Measurements from ENCODE around the gene C3orf18.

C3orf18 gene

DNA sequence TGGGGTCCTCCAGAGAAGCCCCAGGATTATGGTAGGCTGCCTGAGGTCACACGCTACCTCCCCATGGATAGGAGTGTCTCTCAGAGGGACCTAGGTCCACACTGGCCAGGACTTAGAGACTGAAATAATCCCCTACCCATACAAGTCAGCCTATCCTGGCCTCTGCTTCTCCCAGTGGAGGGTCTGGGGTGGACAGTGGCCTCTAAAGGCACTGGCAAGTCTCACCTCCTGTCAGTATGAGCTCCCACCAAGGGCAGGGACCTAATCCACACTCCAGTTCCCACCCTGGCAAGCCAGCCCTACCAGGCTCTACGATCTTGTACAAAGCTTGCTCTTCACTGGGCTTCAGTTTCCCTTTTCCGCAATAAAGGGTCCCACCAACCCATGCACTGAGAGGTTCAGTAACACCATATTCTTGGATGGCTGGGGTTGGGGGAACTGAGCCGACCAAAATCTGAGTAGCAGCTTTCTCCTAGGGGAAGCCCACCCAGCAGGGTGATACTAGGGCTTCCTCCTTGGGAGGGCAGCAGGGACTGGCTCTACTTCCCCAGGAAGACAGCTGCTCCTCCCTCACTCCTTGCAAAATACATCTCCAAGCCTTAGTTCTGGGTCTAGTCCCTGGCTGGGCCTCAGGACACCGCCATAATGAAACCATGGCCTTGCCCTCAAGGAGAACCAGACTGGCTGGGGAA is 41.7 kb upstream of the C3orf18 start:
- H3K27ac ChIP-seq: peak overlapping the region; percentile 84
- no peak for DNase-seq (ENCODE audit: low spot score)
- CTCF ChIA-PET: no interaction called here
- POLR2A ChIA-PET (ENCODE audit: low non-redundant PET): no interaction called here
- TF ChIP-seq, protein P1, sequence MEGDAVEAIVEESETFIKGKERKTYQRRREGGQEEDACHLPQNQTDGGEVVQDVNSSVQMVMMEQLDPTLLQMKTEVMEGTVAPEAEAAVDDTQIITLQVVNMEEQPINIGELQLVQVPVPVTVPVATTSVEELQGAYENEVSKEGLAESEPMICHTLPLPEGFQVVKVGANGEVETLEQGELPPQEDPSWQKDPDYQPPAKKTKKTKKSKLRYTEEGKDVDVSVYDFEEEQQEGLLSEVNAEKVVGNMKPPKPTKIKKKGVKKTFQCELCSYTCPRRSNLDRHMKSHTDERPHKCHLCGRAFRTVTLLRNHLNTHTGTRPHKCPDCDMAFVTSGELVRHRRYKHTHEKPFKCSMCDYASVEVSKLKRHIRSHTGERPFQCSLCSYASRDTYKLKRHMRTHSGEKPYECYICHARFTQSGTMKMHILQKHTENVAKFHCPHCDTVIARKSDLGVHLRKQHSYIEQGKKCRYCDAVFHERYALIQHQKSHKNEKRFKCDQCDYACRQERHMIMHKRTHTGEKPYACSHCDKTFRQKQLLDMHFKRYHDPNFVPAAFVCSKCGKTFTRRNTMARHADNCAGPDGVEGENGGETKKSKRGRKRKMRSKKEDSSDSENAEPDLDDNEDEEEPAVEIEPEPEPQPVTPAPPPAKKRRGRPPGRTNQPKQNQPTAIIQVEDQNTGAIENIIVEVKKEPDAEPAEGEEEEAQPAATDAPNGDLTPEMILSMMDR (conservative IDR thresholded peaks at IDR 0.05; ENCODE audit: low read depth): no peak

DNA sequence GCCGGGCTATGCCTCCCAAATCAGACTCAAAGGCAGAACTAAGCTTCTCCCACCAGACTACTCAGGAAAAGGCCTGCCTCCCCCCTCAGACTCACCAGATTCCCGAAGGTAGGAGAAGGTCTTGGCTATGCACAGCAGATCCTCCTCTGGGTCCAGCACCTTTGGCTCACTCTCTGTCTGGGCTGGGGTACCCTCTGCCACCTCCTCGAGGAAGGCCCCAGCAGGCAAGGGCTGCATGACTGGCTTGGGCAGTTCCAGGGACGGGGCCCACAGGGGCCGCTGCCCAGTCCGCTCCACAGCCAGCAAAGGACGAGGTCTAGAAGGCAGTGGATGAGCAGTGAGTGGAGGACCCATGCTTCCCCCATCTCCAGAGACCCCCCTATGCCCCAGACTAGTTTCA is 40.7 kb upstream of the C3orf18 start:
- H3K27ac ChIP-seq: peak overlapping the region; percentile 33
- DNase-seq (ENCODE audit: low spot score): no peak
- POLR2A ChIA-PET (ENCODE audit: low non-redundant PET): no interaction called here
- TF ChIP-seq, protein P1 (conservative IDR thresholded peaks at IDR 0.05; ENCODE audit: low read depth): no peak
- CTCF ChIA-PET: no interaction called here

DNA sequence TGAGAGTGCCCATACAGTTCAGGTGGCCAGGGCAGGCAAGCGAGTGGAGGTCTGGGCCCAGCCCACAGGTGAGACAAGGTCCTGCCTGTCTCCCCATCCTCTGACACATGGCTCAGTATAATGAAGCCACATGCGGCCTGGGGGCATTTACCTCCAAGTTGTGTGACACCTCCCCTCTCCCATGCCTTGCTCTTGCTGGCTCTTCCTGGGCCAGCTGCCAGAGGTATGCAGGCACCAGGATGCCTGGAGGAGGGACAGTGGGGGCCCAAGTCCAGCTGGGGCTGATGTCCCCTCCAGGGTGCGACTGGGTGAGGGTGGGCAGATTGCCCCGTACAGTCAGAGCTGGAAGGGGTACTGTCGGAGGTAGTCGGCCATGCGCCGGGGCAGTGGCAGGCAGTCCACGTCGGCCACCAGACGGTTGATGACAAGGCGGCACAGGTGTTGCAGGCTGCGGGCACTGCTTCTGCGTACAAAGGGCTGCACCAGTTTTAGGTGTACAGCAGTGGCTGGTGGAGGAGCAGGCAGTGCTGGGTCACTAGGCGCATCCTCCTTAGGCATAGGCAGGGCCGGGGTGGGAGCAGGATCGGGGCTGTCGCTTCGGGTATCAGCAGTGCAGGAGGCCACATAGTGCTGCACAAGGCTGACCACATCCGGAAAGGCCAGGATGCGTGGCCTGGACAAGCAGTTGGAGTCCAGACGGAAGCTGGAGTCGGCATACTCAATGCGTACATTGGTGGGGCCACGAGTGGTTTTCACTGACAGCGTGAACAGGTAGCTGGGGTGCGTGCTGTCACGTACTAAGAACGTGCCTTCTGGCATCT is 39.9 kb upstream of the C3orf18 start:
- TF ChIP-seq, protein P1 (conservative IDR thresholded peaks at IDR 0.05; ENCODE audit: low read depth): no peak
- H3K27ac ChIP-seq: peak overlapping the region; percentile 33; the same call in 1 of the 2 replicates
- ChIA-PET POLR2A (ENCODE audit: low non-redundant PET) (no interaction called here), CTCF (no interaction called here)
- no peak for DNase-seq (ENCODE audit: low spot score)

DNA sequence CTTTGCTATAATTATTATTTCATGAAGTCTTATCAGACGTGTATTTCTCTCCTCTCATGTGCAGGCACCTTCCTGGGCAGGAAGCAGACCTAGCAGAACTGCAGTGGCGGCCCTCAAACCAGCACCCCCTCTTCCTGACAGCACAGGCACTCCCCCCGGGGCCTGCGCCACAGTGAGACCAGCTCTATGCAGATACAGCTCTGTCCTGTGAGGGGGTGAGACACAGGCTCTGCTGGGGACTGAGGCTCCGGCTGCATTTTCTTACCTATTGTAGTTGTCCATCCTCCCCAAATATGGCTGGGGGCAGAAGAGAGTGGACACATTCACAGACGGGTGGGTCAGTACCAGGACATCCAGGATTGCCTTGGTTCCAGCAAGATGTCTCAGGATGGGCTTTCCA is 39.0 kb upstream of the C3orf18 start:
- no peak for DNase-seq (ENCODE audit: low spot score)
- POLR2A ChIA-PET (ENCODE audit: low non-redundant PET): no interaction called here
- TF ChIP-seq, protein P1 (conservative IDR thresholded peaks at IDR 0.05; ENCODE audit: low read depth): no peak
- CTCF ChIA-PET: no interaction called here
- H3K27ac ChIP-seq: no peak overlapping the region

DNA sequence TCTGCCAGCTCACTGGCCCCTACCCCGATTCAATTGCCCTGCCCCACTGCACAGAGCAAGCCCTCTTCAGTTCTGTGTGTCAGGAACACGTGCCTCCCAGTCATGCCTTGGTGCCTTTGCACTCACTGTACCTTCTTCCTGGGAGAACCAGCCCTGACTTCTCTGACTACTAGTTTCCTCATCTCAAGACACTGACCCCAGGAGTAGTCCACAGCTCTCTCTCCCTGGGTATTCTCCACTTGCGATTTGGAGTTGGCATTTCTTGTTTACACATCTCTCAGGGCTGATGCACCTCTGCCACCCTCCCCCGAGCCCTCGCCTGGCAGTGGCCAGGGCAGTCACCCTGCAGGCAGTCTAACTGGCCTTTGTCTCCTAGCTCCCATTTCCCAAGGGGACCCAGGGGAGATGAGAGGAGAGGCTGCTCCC is 38.4 kb upstream of the C3orf18 start:
- ChIA-PET CTCF (no interaction called here), POLR2A (ENCODE audit: low non-redundant PET) (no interaction called here)
- TF ChIP-seq, protein P1 (conservative IDR thresholded peaks at IDR 0.05; ENCODE audit: low read depth): no peak
- DNase-seq (ENCODE audit: low spot score): no peak
- H3K27ac ChIP-seq: peak overlapping the region; percentile 43

DNA sequence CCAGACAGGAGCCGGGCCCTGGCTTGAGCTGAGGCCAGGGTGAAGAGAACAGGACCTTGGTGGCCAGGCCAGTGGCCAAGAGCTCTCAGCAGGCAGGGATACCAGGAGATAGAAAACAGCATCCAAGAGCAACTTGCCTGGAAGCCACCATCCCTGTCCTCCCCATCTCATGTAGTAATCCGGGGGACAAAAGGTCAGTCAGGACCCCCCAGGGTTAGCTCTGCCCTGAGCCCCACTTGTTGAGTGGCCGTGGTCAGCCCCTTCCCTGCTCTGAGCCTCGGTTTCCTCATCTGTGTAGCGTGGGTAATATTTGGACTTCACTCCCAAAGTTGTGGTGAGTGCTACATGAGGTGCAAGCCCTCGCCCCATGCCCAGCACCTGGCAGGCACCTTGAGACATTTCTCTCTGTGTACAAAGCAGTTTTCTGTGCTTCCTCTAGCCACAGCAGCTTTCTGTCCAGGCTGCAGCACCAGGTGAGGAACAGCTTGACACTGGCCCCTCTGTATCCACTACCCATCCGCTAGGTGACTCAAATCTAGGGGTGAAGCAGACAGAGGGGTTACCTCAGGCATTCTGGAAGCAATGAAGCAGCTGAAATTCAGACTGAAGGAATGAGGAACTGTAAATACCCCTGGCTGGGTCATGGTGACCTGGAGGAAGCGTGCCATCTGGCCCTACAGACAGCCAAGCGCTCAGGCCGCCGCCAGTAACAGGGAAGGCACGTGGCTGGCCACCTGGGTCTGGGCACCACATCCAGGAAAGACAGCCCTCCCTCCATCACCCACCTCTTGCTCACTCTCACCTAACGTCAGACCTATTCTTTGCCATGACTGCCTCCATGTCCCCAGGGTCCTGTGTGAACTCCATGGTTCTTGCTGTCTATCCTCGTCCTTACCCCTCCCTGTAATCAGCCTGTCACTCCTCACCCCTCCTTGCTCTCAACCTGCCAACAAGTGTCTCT is 37.4 kb upstream of the C3orf18 start:
- TF ChIP-seq, protein P1 (conservative IDR thresholded peaks at IDR 0.05; ENCODE audit: low read depth): no peak
- CTCF ChIA-PET: interaction anchor here (0.6 kb wide), 1 partner anchor 786 kb away, joined by 3 read pairs; no protein-coding TSS in a partner anchor
- H3K27ac ChIP-seq: peak overlapping the region; percentile 33
- POLR2A ChIA-PET (ENCODE audit: low non-redundant PET): no interaction called here
- DNase-seq (ENCODE audit: low spot score): no peak

Data from RWPE1 (cell line).